CD14-positive monocyte (primary cell): ENCODE results near the gene ESRRA. TPM values are rescaled to one million over a fixed set of nuclear protein-coding genes. Genes with fewer than 3 reads are reported as not detected.
A peak's percentile ranks its signal among the peaks of the same experiment; 100 is the strongest.

Experiments
- DNase-seq, 3 donors: peaks; one replicate each; pipeline ENCODE4 v3.0.0-alpha.2; 2011 to 2022
- H2AFZ ChIP-seq: 2 replicates; pipeline ENCODE4 v1.6.0; 2012; ENCODE audit warnings: mild to moderate bottlenecking, low read depth, low read length, inconsistent platforms; ENCODE audit not compliant: insufficient read depth, poor library complexity, severe bottlenecking
- H3K27ac ChIP-seq, 2 donors: 1 replicate in 1 of 2; 2 replicates in 1 of 2; pipeline ENCODE4 v1.5.1; 2012 to 2013; ENCODE audit warnings: low read length in 2 of 2, control low read depth in 1 of 2, inconsistent platforms in 1 of 2, low read depth in 1 of 2, mild to moderate bottlenecking in 1 of 2
- H3K27me3 ChIP-seq, 2 donors: one replicate each; pipeline versions ENCODE4 v1.6.0 to v1.6.1; 2011 to 2013; ENCODE audit warnings: low read length in 2 of 2; ENCODE audit not compliant: control insufficient read depth in 2 of 2, insufficient read depth in 2 of 2
- H3K36me3 ChIP-seq, 2 donors: replicated peaks in 1 of 2; 1 replicate in 1 of 2; 2 replicates in 1 of 2; pipeline versions ENCODE4 v1.5.1 to v1.6.1; 2012 to 2013; ENCODE audit warnings: low read length in 2 of 2, control low read depth in 1 of 2, inconsistent platforms in 1 of 2, mild to moderate bottlenecking in 1 of 2; ENCODE audit not compliant: insufficient read depth in 2 of 2, control insufficient read depth in 1 of 2
- H3K4me1 ChIP-seq, 2 donors: 1 replicate in 1 of 2; 2 replicates in 1 of 2; pipeline versions ENCODE4 v1.5.1 to v1.6.1; 2012 to 2013; ENCODE audit warnings: low read length in 2 of 2, control low read depth in 1 of 2, inconsistent platforms in 1 of 2, mild to moderate bottlenecking in 1 of 2, moderate library complexity in 1 of 2; ENCODE audit not compliant: insufficient read depth in 2 of 2, control insufficient read depth in 1 of 2
- H3K4me2 ChIP-seq: replicated peaks from 2 replicates; pipeline ENCODE3; 2012; ENCODE audit warnings: low read length, moderate library complexity, mild to moderate bottlenecking; ENCODE audit not compliant: poor library complexity, severe bottlenecking; ENCODE audit errors: extremely low read depth
- H3K4me3 ChIP-seq, 3 experiments: fragments of 200-600 bp in 1 of 3; sonication (generic) in 1 of 3; replicated peaks in 1 of 3; 1 replicate in 2 of 3; 2 replicates in 1 of 3; pipeline ENCODE4 v1.5.1; 2011 to 2013; ENCODE audit warnings: low read length in 3 of 3, mild to moderate bottlenecking in 3 of 3, control low read depth in 2 of 3, low read depth in 2 of 3, inconsistent platforms in 1 of 3, moderate library complexity in 1 of 3
- H3K79me2 ChIP-seq: 2 replicates; pipeline ENCODE4 v1.6.0; 2012; ENCODE audit warnings: mild to moderate bottlenecking, control low read depth, inconsistent platforms, low read length, moderate library complexity; ENCODE audit not compliant: insufficient read depth
- H3K9ac ChIP-seq: 2 replicates; pipeline ENCODE4 v1.6.0; 2017; ENCODE audit warnings: low read length, mild to moderate bottlenecking; ENCODE audit not compliant: insufficient read depth, poor library complexity, severe bottlenecking
- H3K9me3 ChIP-seq, 2 donors: replicated peaks in 1 of 2; 1 replicate in 1 of 2; 2 replicates in 1 of 2; pipeline versions ENCODE4 v1.5.1 to v1.6.1; 2012 to 2013; ENCODE audit warnings: low read length in 2 of 2, control low read depth in 1 of 2; ENCODE audit not compliant: control insufficient read depth in 1 of 2, insufficient read depth in 1 of 2
- H4K20me1 ChIP-seq: 2 replicates; pipeline ENCODE4 v1.6.0; 2012; ENCODE audit warnings: mild to moderate bottlenecking, low read length, control low read depth, moderate library complexity; ENCODE audit not compliant: insufficient read depth
- H3K27ac Mint-ChIP-seq, 7 donors: one replicate each; pipeline ENCODE4 v1.8.0; 2020; ENCODE audit warnings: mild to moderate bottlenecking in 7 of 7, mixed read lengths in 7 of 7, moderate library complexity in 6 of 7, inconsistent platforms in 2 of 7
- H3K27me3 Mint-ChIP-seq, 3 donors: one replicate each; pipeline ENCODE4 v1.8.0; 2021 to 2022; ENCODE audit warnings: low read depth in 3 of 3, mild to moderate bottlenecking in 3 of 3, mixed read lengths in 3 of 3, moderate library complexity in 3 of 3, inconsistent platforms in 1 of 3
- H3K36me3 Mint-ChIP-seq, 2 donors: one replicate each; pipeline ENCODE4 v1.8.0; 2020; ENCODE audit warnings: mixed read lengths in 2 of 2, inconsistent platforms in 1 of 2, mild to moderate bottlenecking in 1 of 2
- H3K4me1 Mint-ChIP-seq: one replicate; pipeline ENCODE4 v1.8.0; 2020; ENCODE audit warnings: mild to moderate bottlenecking, mixed read lengths
- H3K4me3 Mint-ChIP-seq, 2 donors: one replicate each; pipeline ENCODE4 v1.8.0; 2020; ENCODE audit warnings: mild to moderate bottlenecking in 2 of 2, mixed read lengths in 2 of 2, moderate library complexity in 1 of 2
- H3K9me3 Mint-ChIP-seq, 7 donors: one replicate each; pipeline ENCODE4 v1.8.0; 2020 to 2022; ENCODE audit warnings: mixed read lengths in 7 of 7, mild to moderate bottlenecking in 6 of 7, moderate library complexity in 6 of 7, inconsistent platforms in 2 of 7
- WGBS: methylation state at CpG from one replicate; pipeline ENCODE4 v1.1.5; 2013; ENCODE audit warnings: missing lambda C conversion rate; ENCODE audit not compliant: insufficient coverage; 5-methylcytosine and 5-hydroxymethylcytosine counted together
- intact Hi-C, 2 donors: fragments of 100-400 bp; cut with micrococcal nuclease; formaldehyde crosslinking; loops; one replicate each; pipeline versions ENCODE4 v1.15.0 to v1.15.1; 2023
- polyA plus RNA-seq, 3 donors: library from polyadenylated mRNA; depleted of rRNA in 1 of 3; unstranded in 2 of 3; stranded (reverse) in 1 of 3; fragments of 300-500 nt in 2 of 3; fragments of >200 nt in 1 of 3; fragmentation: Illumina TruSeq in 2 of 3; gene quantifications; 1 replicate in 2 of 3; 2 replicates in 1 of 3; pipeline ENCODE4 v1.2.3, GENCODE V29; 2012 to 2021
- TF ChIP-seq, protein P1 (sequence below): fragments of 200-600 bp; IDR thresholded peaks from one replicate; pipeline ENCODE4 v1.8.0; 2022; ENCODE audit warnings: antibody characterized with exemption, mild to moderate bottlenecking

ESRRA gene
- polyA plus RNA-seq, 3 donors: 15.3 to 45.7 (median 18.3) TPM

DNA sequence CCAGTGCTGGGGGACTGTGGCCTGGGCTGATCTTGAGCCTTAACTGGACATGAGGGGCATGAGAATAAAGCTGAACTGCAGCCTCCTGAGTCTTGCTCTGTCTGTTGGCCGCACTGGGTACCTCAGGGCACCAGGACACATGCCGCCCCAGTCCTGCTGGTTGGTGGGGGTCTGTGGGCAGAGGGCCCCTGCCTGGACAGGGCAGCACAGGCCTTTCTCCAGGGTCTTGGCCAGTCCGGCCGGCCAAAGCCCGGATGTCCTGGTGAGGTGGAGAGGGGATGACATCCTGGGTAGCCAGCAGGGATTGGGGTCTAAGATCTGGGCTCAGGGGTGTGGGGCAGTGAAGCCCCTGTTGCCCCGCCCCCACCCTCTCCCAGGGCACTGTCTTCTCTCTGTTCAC, 52.1 kb downstream of the ESRRA start:
- peak overlapping the region in 3 of 7 donors; percentile 68 to 78 (median 75) for H3K27ac Mint-ChIP-seq
- H3K4me1 Mint-ChIP-seq: peaks cover 51% of the 10 kb centered on the region

DNA sequence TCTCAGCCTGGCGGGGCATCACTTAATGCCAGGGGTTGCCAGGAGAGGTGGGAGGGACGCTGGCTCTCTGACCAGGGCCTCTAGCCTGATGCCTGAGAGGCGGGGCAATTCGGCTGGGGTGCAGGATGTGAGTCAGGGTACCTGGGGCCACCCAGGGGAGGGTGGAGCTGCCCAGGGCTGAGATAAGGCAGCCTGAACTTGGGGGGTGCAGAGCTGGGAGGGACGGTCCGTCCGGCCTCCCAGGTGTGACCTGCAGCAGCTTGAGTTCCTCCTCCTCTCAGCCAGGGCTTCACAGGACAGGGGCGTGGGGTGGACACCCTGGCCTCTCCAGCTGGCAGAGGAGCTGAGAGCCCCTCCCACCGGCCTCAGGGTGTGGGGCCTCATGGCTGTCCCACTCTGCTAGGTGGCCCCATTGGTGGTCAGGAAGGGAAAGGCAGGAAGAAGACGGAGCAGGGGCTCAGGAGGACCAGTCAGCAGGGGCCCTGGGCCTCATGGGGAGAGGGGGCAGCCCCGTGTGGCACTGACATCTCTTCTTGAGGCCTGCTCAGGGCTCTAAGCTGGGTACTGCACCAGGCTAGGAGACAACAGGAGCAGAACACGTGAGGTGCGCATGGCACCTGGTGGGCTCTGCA, 52.7 kb downstream of the ESRRA start:
- H3K4me3 Mint-ChIP-seq: peak overlapping the region in 1 of 2 donors; percentile 39
- H3K9me3 ChIP-seq: no peaks in the 10 kb centered on the region
- no peaks in the 10 kb centered on the region for H3K27me3 Mint-ChIP-seq
- peak overlapping the region in 1 of 3 experiments; percentile 95 for H3K4me3 ChIP-seq
- peaks cover 34 to 58% of the 10 kb centered on the region in 2 donors for H3K36me3 Mint-ChIP-seq
- no peak for DNase-seq
- intact Hi-C loops: loop anchor here (5.0 kb wide), 1 partner anchor 41 kb away; the partner anchor contains the start of genes PRDX5 (in 2 of the 2) and TRMT112 (in 2 of the 2)
- peak overlapping the region; percentile 100 for H3K4me2 ChIP-seq
- 58% methylated on average over 7 of the region's 13 CpGs for WGBS
- H2AFZ ChIP-seq: no peak overlapping the region
- H3K9me3 Mint-ChIP-seq: no peaks in the 10 kb centered on the region
- TF ChIP-seq, protein P1, sequence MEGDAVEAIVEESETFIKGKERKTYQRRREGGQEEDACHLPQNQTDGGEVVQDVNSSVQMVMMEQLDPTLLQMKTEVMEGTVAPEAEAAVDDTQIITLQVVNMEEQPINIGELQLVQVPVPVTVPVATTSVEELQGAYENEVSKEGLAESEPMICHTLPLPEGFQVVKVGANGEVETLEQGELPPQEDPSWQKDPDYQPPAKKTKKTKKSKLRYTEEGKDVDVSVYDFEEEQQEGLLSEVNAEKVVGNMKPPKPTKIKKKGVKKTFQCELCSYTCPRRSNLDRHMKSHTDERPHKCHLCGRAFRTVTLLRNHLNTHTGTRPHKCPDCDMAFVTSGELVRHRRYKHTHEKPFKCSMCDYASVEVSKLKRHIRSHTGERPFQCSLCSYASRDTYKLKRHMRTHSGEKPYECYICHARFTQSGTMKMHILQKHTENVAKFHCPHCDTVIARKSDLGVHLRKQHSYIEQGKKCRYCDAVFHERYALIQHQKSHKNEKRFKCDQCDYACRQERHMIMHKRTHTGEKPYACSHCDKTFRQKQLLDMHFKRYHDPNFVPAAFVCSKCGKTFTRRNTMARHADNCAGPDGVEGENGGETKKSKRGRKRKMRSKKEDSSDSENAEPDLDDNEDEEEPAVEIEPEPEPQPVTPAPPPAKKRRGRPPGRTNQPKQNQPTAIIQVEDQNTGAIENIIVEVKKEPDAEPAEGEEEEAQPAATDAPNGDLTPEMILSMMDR: no peak
- H3K79me2 ChIP-seq: peaks cover 44% of the 10 kb centered on the region
- peaks cover 51% of the 10 kb centered on the region for H3K4me1 Mint-ChIP-seq
- H3K9ac ChIP-seq: peak overlapping the region; percentile 80
- H3K27ac Mint-ChIP-seq: peak overlapping the region in 5 of 7 donors; percentile 24 to 86 (median 75)
- H3K4me1 ChIP-seq: peaks cover 47 to 65% of the 10 kb centered on the region in 2 donors
- H3K36me3 ChIP-seq: peaks cover 39 to 57% of the 10 kb centered on the region in 2 donors
- peaks cover 72% of the 10 kb centered on the region for H4K20me1 ChIP-seq
- no peak overlapping the region for H3K27ac ChIP-seq
- no peaks in the 10 kb centered on the region for H3K27me3 ChIP-seq

More for the DNA sequence above, 52.1 kb downstream of the ESRRA start:
- Histone ChIP-seq H3K4me3 (no peak overlapping the region), H3K27ac (no peak overlapping the region), H2AFZ (no peak overlapping the region), H3K36me3 (peaks cover 39 to 57% of the 10 kb centered on the region in 2 donors), H3K4me1 (peaks cover 47 to 65% of the 10 kb centered on the region in 2 donors), H3K4me2 (no peak overlapping the region), H3K9ac (no peak overlapping the region), H4K20me1 (peaks cover 78% of the 10 kb centered on the region), H3K9me3 (no peaks in the 10 kb centered on the region), H3K27me3 (no peaks in the 10 kb centered on the region), H3K79me2 (peaks cover 41% of the 10 kb centered on the region)
- DNase-seq: no peak
- TF ChIP-seq, protein P1: no peak
- Mint-ChIP-seq H3K9me3 (no peaks in the 10 kb centered on the region), H3K36me3 (peaks cover 29 to 58% of the 10 kb centered on the region in 2 donors), H3K4me3 (no peak overlapping the region), H3K27me3 (no peaks in the 10 kb centered on the region)
- WGBS: 100% methylated on average over 2 of the region's 6 CpGs
- intact Hi-C loops: loop anchor here (5.0 kb wide), 1 partner anchor 40 kb away; the partner anchor contains the start of genes PRDX5 (in 2 of the 2) and TRMT112 (in 2 of the 2)
